Right ventricle myocardium superior (tissue), 1 donor: ENCODE results near the gene PCDH9. TPM values are rescaled to one million over a fixed set of nuclear protein-coding genes. Genes with fewer than 3 reads are reported as not detected.

Experiments used
- ATAC-seq: fragments of 200-7000 bp; cut with Tn5 transposase; one replicate; pipeline ENCODE4 v1.9.1; 2020; ENCODE audit warnings: mild to moderate bottlenecking; ENCODE audit not compliant: poor library complexity
- DNase-seq: peaks from one replicate; pipeline ENCODE4 v3.0.0-alpha.2; 2020
- intact Hi-C: fragments of 100-400 bp; cut with DNase I; formaldehyde crosslinking; loops from one replicate; pipeline ENCODE4 v1.11.2; 2022
- long read RNA-seq: library from polyadenylated mRNA; unstranded; transcript quantifications from one replicate; pipeline ENCODE4 v2.0.0, GENCODE V29; 2021
- total RNA-seq: library from RNA; stranded (reverse); fragmentation: NEBNext Ultra II Directional; extraction: Animal tissue kit (Norgen Biotek cat#: 25700); gene quantifications from one replicate; pipeline ENCODE4 v1.2.1, GENCODE V29; 2021
- donor health status: DM: no; HTN: yes; CAD: no; lungs with severe emphysema.

The PCDH9 gene
- total RNA-seq, result 10.0 TPM
- long read RNA-seq, full-length matches to known transcripts, result 1 of 7 reads
- long read RNA-seq, partial matches to known transcripts, result 3 of 7 reads
- long read RNA-seq, other reads (novel, unspliced or antisense), result 3 of 7 reads

- DNase-seq (no peak), ATAC-seq (peak; percentile 6)
- intact Hi-C loops, result loop anchor here (5.0 to 10.0 kb wide), 2 partner anchors 152 to 1295 kb away; no protein-coding TSS in a partner anchor
These were observed at the start of gene PCDH9 for GRCh38 chr13:67229481-67230403. Gene PCDH9 (minus strand): TSS chr13:67230336. CDS start chr13:67228440, 1,896 bp downstream.

- ATAC-seq (no peak), DNase-seq (no peak)
- intact Hi-C loops, result no loop called here
These were observed 48.1 kb upstream of the PCDH9 start for GRCh38 chr13:67278235-67278634.

- no peak for ATAC-seq
- intact Hi-C loops, result no loop called here
- DNase-seq, result no peak
These were observed 47.4 kb upstream of the PCDH9 start for GRCh38 chr13:67277581-67277980.

- intact Hi-C loops, result no loop called here
- DNase-seq (no peak), ATAC-seq (no peak)
These were observed 45.3 kb upstream of the PCDH9 start for GRCh38 chr13:67275351-67275960.

GRCh38 chr13:67273001-67273400 lies 42.9 kb upstream of the PCDH9 start:
- ATAC-seq, result no peak
- intact Hi-C loops, result no loop called here
- DNase-seq, result no peak

GRCh38 chr13:67267136-67267535 lies 37.0 kb upstream of the PCDH9 start:
- DNase-seq (no peak), ATAC-seq (no peak)
- intact Hi-C loops, result no loop called here

- no peak for ATAC-seq
- intact Hi-C loops, result no loop called here
- DNase-seq, result no peak
These were observed 29.1 kb upstream of the PCDH9 start for GRCh38 chr13:67259208-67259607.

GRCh38 chr13:67258482-67258881 lies 28.3 kb upstream of the PCDH9 start:
- intact Hi-C loops, result no loop called here

GRCh38 chr13:67238861-67239260 lies 8.7 kb upstream of the PCDH9 start:
- DNase-seq (no peak), ATAC-seq (no peak)
- intact Hi-C loops, result no loop called here

More at GRCh38 chr13:67258482-67258881, 28.3 kb upstream of the PCDH9 start:
- DNase-seq, result no peak
- ATAC-seq, result no peak

GRCh38 chr13:67238277-67238859 lies 8.2 kb upstream of the PCDH9 start:
- DNase-seq, result no peak
- intact Hi-C loops, result no loop called here
- peak; percentile 47 for ATAC-seq

GRCh38 chr13:67235265-67235664 lies 5.1 kb upstream of the PCDH9 start:
- no peak for ATAC-seq
- intact Hi-C loops, result no loop called here
- DNase-seq, result no peak

GRCh38 chr13:67232384-67232783 lies 2.2 kb upstream of the PCDH9 start:
- intact Hi-C loops, result no loop called here
- DNase-seq, result no peak
- no peak for ATAC-seq

- intact Hi-C loops, result no loop called here
- no peak for ATAC-seq
- no peak for DNase-seq
These were observed 1.3 kb upstream of the PCDH9 start for GRCh38 chr13:67231289-67232000.

- ATAC-seq, result peak; percentile 96
- peak; percentile 98 for DNase-seq
- intact Hi-C loops, result no loop called here
These were observed 510 bp upstream of the PCDH9 start for GRCh38 chr13:67230404-67231288.

GRCh38 chr13:67228916-67229315 lies 1.2 kb downstream of the PCDH9 start:
- intact Hi-C loops, result loop anchor here (5.0 to 10.0 kb wide), 2 partner anchors 152 to 1294 kb away; no protein-coding TSS in a partner anchor
- ATAC-seq (no peak), DNase-seq (no peak)

GRCh38 chr13:67228031-67228430 lies 2.1 kb downstream of the PCDH9 start:
- intact Hi-C loops, result loop anchor here (5.0 to 10.0 kb wide), 2 partner anchors 151 to 1293 kb away; no protein-coding TSS in a partner anchor
- no peak for DNase-seq
- ATAC-seq, result no peak

- intact Hi-C loops, result loop anchor here (5.0 to 10.0 kb wide), 2 partner anchors 150 to 1293 kb away; no protein-coding TSS in a partner anchor
- DNase-seq (no peak), ATAC-seq (no peak)
These were observed 2.8 kb downstream of the PCDH9 start for GRCh38 chr13:67227131-67227983.
